WTC11 (cell line): ENCODE measurements around the gene ABCA3.

Experiments
- CTCF ChIP-seq: fragments of 200-600 bp; IDR thresholded peaks from 2 replicates; pipeline ENCODE4 v1.8.0; 2022; ENCODE audit warnings: antibody characterized with exemption
- E2F5 ChIP-seq: sonication (generic); formaldehyde crosslinking; IDR thresholded peaks from 2 replicates; pipeline ENCODE4 v1.8.1; 2022; ENCODE audit warnings: mild to moderate bottlenecking, moderate library complexity, missing genetic modification reagents
- MAX ChIP-seq: sonication (generic); formaldehyde crosslinking; IDR thresholded peaks from 2 replicates; pipeline ENCODE4 v1.8.0; 2022; ENCODE audit warnings: mild to moderate bottlenecking, missing genetic modification reagents
- MYBL2 ChIP-seq: sonication (generic); formaldehyde crosslinking; IDR thresholded peaks from 2 replicates; pipeline ENCODE4 v1.8.1; 2023; ENCODE audit warnings: mild to moderate bottlenecking, moderate library complexity, missing genetic modification reagents
- NFATC4 ChIP-seq: fragments of 250-450 bp; sonication (Bioruptor Pico); IDR thresholded peaks from 2 replicates; pipeline ENCODE4 v1.9.0; 2021; ENCODE audit warnings: mild to moderate bottlenecking
- NR3C1 ChIP-seq: sonication (generic); formaldehyde crosslinking; conservative IDR thresholded peaks from 2 replicates; pipeline ENCODE4 v1.8.1; 2023; ENCODE audit warnings: low read depth, mild to moderate bottlenecking, missing genetic modification reagents
- RELA ChIP-seq: sonication (generic); formaldehyde crosslinking; IDR thresholded peaks from 2 replicates; pipeline ENCODE4 v1.8.1; 2022; ENCODE audit warnings: missing genetic modification reagents, mild to moderate bottlenecking, borderline replicate concordance
- SP1 ChIP-seq: sonication (generic); formaldehyde crosslinking; conservative IDR thresholded peaks from 2 replicates; pipeline ENCODE4 v1.8.1; 2022; ENCODE audit warnings: missing genetic modification reagents
- ZNF232 ChIP-seq: sonication (generic); formaldehyde crosslinking; IDR thresholded peaks from 2 replicates; pipeline ENCODE4 v1.8.0; 2022; ENCODE audit warnings: mild to moderate bottlenecking, missing genetic modification reagents
- ZNF423 ChIP-seq: fragments of 250-450 bp; sonication (Bioruptor Pico); IDR thresholded peaks from 2 replicates; pipeline ENCODE4 v2.1.2; 2022; ENCODE audit warnings: mild to moderate bottlenecking, moderate library complexity

- TF ChIP-seq CTCF (no peak), E2F5 (no peak), ZNF423 (CRISPR knock-in tag) (no peak), SP1 (CRISPR knock-in tag) (no peak), RELA (CRISPR knock-in tag) (no peak), ZNF232 (no peak), MYBL2 (CRISPR knock-in tag) (no peak), MAX (CRISPR knock-in tag) (no peak), NFATC4 (CRISPR knock-in tag) (no peak), NR3C1 (CRISPR knock-in tag) (no peak)
Observed at GRCh38 chr16:2337431-2338296, 2.9 kb downstream of the ABCA3 start.
